OCI-LY7 (cell line): ENCODE measurements around the gene CBLN2. TPM values are rescaled to one million over a fixed set of nuclear protein-coding genes. Genes with fewer than 3 reads are reported as not detected.

Source experiments
- BruUV-seq: library from RNA; stranded (reverse); fragments of 400-500 nt; replicated peaks from 2 replicates; lab custom pipeline; 2021; lab: Mats Ljungman, UMichigan
- CTCF ChIA-PET: fragments of 300-600 bp; sonication (Branson Sonifier 250); formaldehyde crosslinking; loops from one replicate; lab custom pipeline; 2022; ENCODE audit warnings: antibody characterized with exemption; ENCODE audit not compliant: unreplicated experiment; lab: Charles Lee
- POLR2A ChIA-PET: fragments of 300-600 bp; sonication (Branson Sonifier 250); formaldehyde crosslinking; loops from one replicate; lab custom pipeline; 2022; ENCODE audit warnings: antibody characterized with exemption; lab: Charles Lee
- DNase-seq: peaks from one replicate; pipeline ENCODE4 v3.0.0-alpha.2; 2015; ENCODE audit warnings: low spot score
- H2AFZ ChIP-seq: fragments of 200-600 bp; sonication (generic), shearing (Covaris generic); 2 replicates; pipeline ENCODE4 v1.6.1; 2014; ENCODE audit warnings: mild to moderate bottlenecking, antibody characterized with exemption, low read length, moderate library complexity
- H3K27ac ChIP-seq: fragments of 200-600 bp; sonication (generic); 2 replicates; pipeline ENCODE4 v1.5.1; 2014; ENCODE audit warnings: mixed run types, low read depth, mild to moderate bottlenecking, moderate library complexity, low read length, inconsistent platforms; ENCODE audit not compliant: poor library complexity, severe bottlenecking
- H3K36me3 ChIP-seq: fragments of 200-600 bp; sonication (generic); 2 replicates; pipeline ENCODE4 v1.6.1; 2014; ENCODE audit warnings: mild to moderate bottlenecking, antibody characterized with exemption, low read length, moderate library complexity, mixed read lengths; ENCODE audit not compliant: insufficient read depth
- H3K4me1 ChIP-seq: fragments of 200-600 bp; sonication (generic); 2 replicates; pipeline ENCODE4 v1.5.1; 2014; ENCODE audit warnings: mild to moderate bottlenecking, low read length; ENCODE audit not compliant: insufficient read depth, poor library complexity, severe bottlenecking
- H3K4me2 ChIP-seq: fragments of 200-600 bp; sonication (generic); 2 replicates; pipeline ENCODE4 v1.6.1; 2014; ENCODE audit warnings: mild to moderate bottlenecking, low read length
- H3K4me3 ChIP-seq: fragments of 200-600 bp; sonication (generic); 2 replicates; pipeline ENCODE4 v1.5.1; 2014; ENCODE audit warnings: mild to moderate bottlenecking, low read depth, low read length; ENCODE audit not compliant: poor library complexity, severe bottlenecking
- H3K79me2 ChIP-seq: fragments of 200-600 bp; sonication (generic); 2 replicates; pipeline ENCODE4 v1.6.1; 2016; ENCODE audit warnings: low read depth, mild to moderate bottlenecking, low read length, moderate library complexity, mixed read lengths; ENCODE audit not compliant: insufficient read depth
- H3K9me2 ChIP-seq: fragments of 200-600 bp; sonication (generic); 2 replicates; pipeline ENCODE4 v1.6.1; 2016; ENCODE audit warnings: mild to moderate bottlenecking, low read length, mixed read lengths; ENCODE audit not compliant: insufficient read depth
- H3K9me3 ChIP-seq: fragments of 200-600 bp; sonication (generic); 2 replicates; pipeline ENCODE4 v1.6.1; 2014; ENCODE audit warnings: mild to moderate bottlenecking, mixed run types, low read length, mixed read lengths
- H4K20me1 ChIP-seq: fragments of 200-600 bp; sonication (generic); 2 replicates; pipeline ENCODE4 v1.6.1; 2014; ENCODE audit warnings: mild to moderate bottlenecking, antibody characterized with exemption, low read length, moderate library complexity, mixed read lengths; ENCODE audit not compliant: insufficient read depth
- EZH2phosphoT487 ChIP-seq: fragments of 200-600 bp; sonication (generic); IDR thresholded peaks from 2 replicates; pipeline ENCODE4 v1.6.1; 2018; ENCODE audit warnings: low read depth, borderline replicate concordance, mild to moderate bottlenecking, mixed run types, antibody characterized with exemption, low read length, moderate library complexity, mixed read lengths
- intact Hi-C: fragments of 100-400 bp; cut with micrococcal nuclease; formaldehyde crosslinking; loops from one replicate; pipeline ENCODE4 v1.10.0; 2022; ENCODE audit not compliant: unreplicated experiment
- total RNA-seq, 2 experiments: library from RNA; depleted of rRNA in 1 of 2; stranded (reverse); fragments of >200 nt in 1 of 2; shearing (Covaris generic) in 1 of 2; gene quantifications; 2 replicates each; pipeline ENCODE4 v1.2.3, GENCODE V29; 2014 to 2022
- TF ChIP-seq, protein P1 (sequence below): fragments of 200-600 bp; sonication (generic); conservative IDR thresholded peaks from 2 replicates; pipeline ENCODE4 v1.5.1; 2014; ENCODE audit warnings: mild to moderate bottlenecking, antibody characterized with exemption, low read length, moderate library complexity, mixed read lengths

Gene CBLN2
- total RNA-seq, 2 experiments from 2014 or later: not detected

DNA sequence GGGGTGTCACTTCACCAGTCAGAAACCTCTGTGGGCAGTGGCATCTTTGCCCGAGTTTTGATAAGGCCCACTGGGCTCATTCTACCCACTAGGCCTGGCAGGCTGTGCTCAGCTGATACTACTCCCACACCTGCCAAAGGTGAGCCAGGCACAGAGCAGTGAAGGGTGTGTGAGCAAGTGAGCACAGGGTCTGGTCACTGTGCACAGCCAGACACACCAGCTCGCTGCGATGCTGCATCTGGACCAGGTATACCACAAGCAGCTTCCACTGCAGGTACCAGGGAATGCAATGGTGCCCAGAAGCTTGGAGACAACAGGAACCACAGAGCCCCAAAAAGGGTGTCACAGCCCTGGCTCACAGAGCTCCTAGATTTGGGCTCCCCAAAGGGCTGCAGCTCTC, 40.6 kb upstream of the CBLN2 start:
- H3K4me2 ChIP-seq: no peak overlapping the region
- no peak for DNase-seq
- no peaks in the 10 kb centered on the region for H3K9me3 ChIP-seq
- no peaks in the 10 kb centered on the region for H3K79me2 ChIP-seq
- no peak overlapping the region for H2AFZ ChIP-seq
- ChIA-PET POLR2A (interaction anchor here (0.6 kb wide), 1 partner anchor 133 kb away, joined by 3 read pairs; no protein-coding TSS in a partner anchor), CTCF (no interaction called here)
- no peak overlapping the region for H3K4me3 ChIP-seq
- no peak overlapping the region for H3K27ac ChIP-seq
- no peaks in the 10 kb centered on the region for H3K36me3 ChIP-seq
- H4K20me1 ChIP-seq: no peaks in the 10 kb centered on the region
- TF ChIP-seq, protein P1, sequence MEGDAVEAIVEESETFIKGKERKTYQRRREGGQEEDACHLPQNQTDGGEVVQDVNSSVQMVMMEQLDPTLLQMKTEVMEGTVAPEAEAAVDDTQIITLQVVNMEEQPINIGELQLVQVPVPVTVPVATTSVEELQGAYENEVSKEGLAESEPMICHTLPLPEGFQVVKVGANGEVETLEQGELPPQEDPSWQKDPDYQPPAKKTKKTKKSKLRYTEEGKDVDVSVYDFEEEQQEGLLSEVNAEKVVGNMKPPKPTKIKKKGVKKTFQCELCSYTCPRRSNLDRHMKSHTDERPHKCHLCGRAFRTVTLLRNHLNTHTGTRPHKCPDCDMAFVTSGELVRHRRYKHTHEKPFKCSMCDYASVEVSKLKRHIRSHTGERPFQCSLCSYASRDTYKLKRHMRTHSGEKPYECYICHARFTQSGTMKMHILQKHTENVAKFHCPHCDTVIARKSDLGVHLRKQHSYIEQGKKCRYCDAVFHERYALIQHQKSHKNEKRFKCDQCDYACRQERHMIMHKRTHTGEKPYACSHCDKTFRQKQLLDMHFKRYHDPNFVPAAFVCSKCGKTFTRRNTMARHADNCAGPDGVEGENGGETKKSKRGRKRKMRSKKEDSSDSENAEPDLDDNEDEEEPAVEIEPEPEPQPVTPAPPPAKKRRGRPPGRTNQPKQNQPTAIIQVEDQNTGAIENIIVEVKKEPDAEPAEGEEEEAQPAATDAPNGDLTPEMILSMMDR: no peak
- TF ChIP-seq EZH2phosphoT487: no peak
- no TSS peak for BruUV-seq
- no peaks in the 10 kb centered on the region for H3K9me2 ChIP-seq
- intact Hi-C loops: no loop called here
- H3K4me1 ChIP-seq: no peaks in the 10 kb centered on the region

DNA sequence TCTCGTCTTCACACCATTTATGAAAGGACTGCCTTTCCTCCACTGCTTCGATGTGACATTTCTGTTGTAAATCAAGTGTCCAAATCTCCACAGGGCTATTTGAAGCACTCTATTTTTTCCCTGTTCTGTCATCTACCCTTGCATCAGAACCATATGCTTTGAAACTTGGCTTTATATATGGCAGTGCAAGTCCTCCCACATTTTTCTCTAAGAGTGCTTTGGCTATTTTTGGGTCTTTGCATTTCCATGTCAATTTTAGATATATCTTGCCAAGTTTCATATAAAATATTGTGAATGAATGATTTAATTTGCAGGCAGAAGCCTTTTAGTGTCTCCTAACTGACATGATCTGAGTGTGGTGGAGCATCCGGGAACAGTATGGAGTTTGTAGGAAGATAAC, 37.8 kb upstream of the CBLN2 start:
- H3K27ac ChIP-seq: no peak overlapping the region
- no peak overlapping the region for H2AFZ ChIP-seq
- no peaks in the 10 kb centered on the region for H3K36me3 ChIP-seq
- intact Hi-C loops: no loop called here
- no peak for DNase-seq
- TF ChIP-seq, protein P1: no peak
- no peak for TF ChIP-seq EZH2phosphoT487
- H3K9me2 ChIP-seq: no peaks in the 10 kb centered on the region
- ChIA-PET POLR2A (no interaction called here), CTCF (no interaction called here)
- H4K20me1 ChIP-seq: no peaks in the 10 kb centered on the region
- no peaks in the 10 kb centered on the region for H3K4me1 ChIP-seq
- H3K4me3 ChIP-seq: no peak overlapping the region
- H3K4me2 ChIP-seq: no peak overlapping the region
- H3K79me2 ChIP-seq: no peaks in the 10 kb centered on the region
- no peaks in the 10 kb centered on the region for H3K9me3 ChIP-seq
- BruUV-seq: no TSS peak

GRCh38 chr18:72572896-72573295, 28.8 kb upstream of the CBLN2 start:
- intact Hi-C loops: no loop called here
- Histone ChIP-seq H3K36me3 (no peaks in the 10 kb centered on the region), H3K4me2 (no peak overlapping the region), H3K4me3 (no peak overlapping the region), H3K9me2 (no peaks in the 10 kb centered on the region), H3K79me2 (no peaks in the 10 kb centered on the region), H4K20me1 (no peaks in the 10 kb centered on the region), H3K4me1 (no peaks in the 10 kb centered on the region), H3K9me3 (no peaks in the 10 kb centered on the region), H2AFZ (no peak overlapping the region), H3K27ac (no peak overlapping the region)
- BruUV-seq: no TSS peak
- no peak for TF ChIP-seq EZH2phosphoT487
- TF ChIP-seq, protein P1: no peak
- POLR2A ChIA-PET: no interaction called here
- CTCF ChIA-PET: no interaction called here
- DNase-seq: no peak
